A673 (cell line): ENCODE results near the gene HOOK2. TPM values are rescaled to one million over a fixed set of nuclear protein-coding genes. Genes with fewer than 3 reads are reported as not detected.
"Not testable (repeated sequence)": the region's sequence is repeated elsewhere in the genome, so short reads cannot be mapped to it uniquely, and the experiment has no call there.

Source experiments
- BruUV-seq: library from RNA; stranded (reverse); fragments of 400-500 nt; replicated peaks from 2 replicates; lab custom pipeline; 2021; lab: Mats Ljungman, UMichigan
- CTCF ChIA-PET: fragments of 300-600 bp; sonication (Branson Sonifier 250); formaldehyde crosslinking; loops from one replicate; lab custom pipeline; 2022; ENCODE audit warnings: antibody characterized with exemption; lab: Charles Lee
- POLR2A ChIA-PET: fragments of 300-600 bp; sonication (Branson Sonifier 250); formaldehyde crosslinking; loops from one replicate; lab custom pipeline; 2022; ENCODE audit warnings: antibody characterized with exemption; ENCODE audit not compliant: low non-redundant PET; lab: Charles Lee
- DNase-seq: peaks from one replicate; pipeline ENCODE4 v3.0.0-alpha.2; 2015; ENCODE audit warnings: low spot score
- H3K27ac ChIP-seq: fragments of 200-600 bp; sonication (generic); 2 replicates; pipeline ENCODE4 v1.5.1; 2016; ENCODE audit warnings: mixed run types, low read depth, mild to moderate bottlenecking, mixed read lengths, antibody characterized with exemption, low read length; ENCODE audit not compliant: poor library complexity, severe bottlenecking
- H3K27me3 ChIP-seq: fragments of 200-600 bp; sonication (generic); replicated peaks from 2 replicates; pipeline ENCODE4 v1.6.1; 2017; ENCODE audit warnings: mixed run types, low read depth, mild to moderate bottlenecking, mixed read lengths, antibody characterized with exemption, low read length; ENCODE audit not compliant: insufficient read depth, poor library complexity
- H3K36me3 ChIP-seq: fragments of 200-600 bp; sonication (generic); 2 replicates; pipeline ENCODE4 v1.6.1; 2016; ENCODE audit warnings: mixed run types, mild to moderate bottlenecking, mixed read lengths, antibody characterized with exemption, low read length; ENCODE audit not compliant: insufficient read depth, poor library complexity, severe bottlenecking
- H3K4me1 ChIP-seq: fragments of 200-600 bp; sonication (generic); 2 replicates; pipeline ENCODE4 v1.6.1; 2017; ENCODE audit warnings: mixed run types, mild to moderate bottlenecking, mixed read lengths, antibody characterized with exemption, low read length; ENCODE audit not compliant: insufficient read depth, poor library complexity, severe bottlenecking
- H3K4me3 ChIP-seq: fragments of 200-600 bp; sonication (generic); 2 replicates; pipeline ENCODE4 v1.5.1; 2016; ENCODE audit warnings: low read depth, mixed run types, mild to moderate bottlenecking, mixed read lengths, low read length; ENCODE audit not compliant: poor library complexity, severe bottlenecking
- H3K9me3 ChIP-seq: fragments of 200-600 bp; sonication (generic); 2 replicates; pipeline ENCODE4 v1.6.1; 2016; ENCODE audit warnings: mixed run types, low read depth, mild to moderate bottlenecking, mixed read lengths, antibody characterized with exemption, low read length; ENCODE audit not compliant: poor library complexity, severe bottlenecking
- CTCF ChIP-seq: fragments of 300-800, 200-600 bp; sonication (generic); conservative IDR thresholded peaks from 2 replicates; pipeline ENCODE4 v1.5.1; 2017; ENCODE audit warnings: low read depth, mild to moderate bottlenecking, antibody characterized with exemption, low read length, moderate library complexity, mixed read lengths
- EZH2 ChIP-seq: fragments of 200-600 bp; sonication (generic); IDR thresholded peaks from 2 replicates; pipeline ENCODE4 v1.6.1; 2017; ENCODE audit warnings: borderline replicate concordance, low read depth, mild to moderate bottlenecking, mixed read lengths, antibody characterized with exemption, low read length; ENCODE audit not compliant: poor library complexity, severe bottlenecking
- intact Hi-C: fragments of 100-400 bp; cut with micrococcal nuclease; formaldehyde crosslinking; loops from one replicate; pipeline ENCODE4 v1.10.0; 2022; ENCODE audit not compliant: unreplicated experiment
- total RNA-seq: library from RNA; stranded (reverse); gene quantifications from 2 replicates; pipeline ENCODE4 v1.2.3, GENCODE V29; 2021

Gene HOOK2
- total RNA-seq, 1 experiment from 2014 or later, result 25.8 TPM

- ChIA-PET CTCF (interaction anchor here (0.7 kb wide), 2 partner anchors 33 to 122 kb away, joined by 3 read pairs; no protein-coding TSS in a partner anchor), POLR2A (no interaction called here)
- no peak overlapping the region for H3K27ac ChIP-seq
- no peaks in the 10 kb centered on the region for H3K27me3 ChIP-seq
- DNase-seq, result no peak
- no peak overlapping the region for H3K4me3 ChIP-seq
- H3K9me3 ChIP-seq, result no peaks in the 10 kb centered on the region
- H3K4me1 ChIP-seq, result peaks cover 2% of the 10 kb centered on the region
- BruUV-seq, result no TSS peak
- H3K36me3 ChIP-seq, result peaks cover 45% of the 10 kb centered on the region
- intact Hi-C loops, result no loop called here
- TF ChIP-seq EZH2 (no peak), CTCF (no peak)
These were observed 47.5 kb downstream of the HOOK2 start for GRCh38 chr19:12727745-12728433.

DNA sequence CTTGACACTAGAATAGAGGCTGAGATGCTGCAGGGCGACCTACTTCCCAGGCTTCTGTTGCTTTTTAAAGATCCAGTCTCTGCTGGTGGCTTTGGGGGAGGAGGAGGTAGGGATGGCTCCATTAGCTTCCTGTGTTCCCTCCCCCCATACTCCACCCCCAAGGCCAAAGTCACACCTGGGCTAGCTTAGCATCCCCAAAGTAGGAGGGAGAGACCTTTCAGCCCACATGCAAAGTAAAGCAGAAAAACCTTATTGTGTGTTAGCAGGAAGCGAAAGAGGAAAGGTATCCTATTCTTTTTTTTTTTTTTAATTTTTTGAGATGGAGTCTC is 48.4 kb downstream of the HOOK2 start:
- Histone ChIP-seq H3K4me3 (no peak overlapping the region), H3K4me1 (no peaks in the 10 kb centered on the region), H3K36me3 (peaks cover 41% of the 10 kb centered on the region), H3K9me3 (no peaks in the 10 kb centered on the region), H3K27me3 (no peaks in the 10 kb centered on the region), H3K27ac (no peak overlapping the region)
- DNase-seq, result no peak
- CTCF ChIA-PET, result interaction anchor here (0.7 kb wide), 1 partner anchor 123 kb away, joined by 3 read pairs; no protein-coding TSS in a partner anchor
- no TSS peak for BruUV-seq
- no peak for TF ChIP-seq EZH2
- no peak for TF ChIP-seq CTCF
- POLR2A ChIA-PET, result no interaction called here
- intact Hi-C loops, result no loop called here

DNA sequence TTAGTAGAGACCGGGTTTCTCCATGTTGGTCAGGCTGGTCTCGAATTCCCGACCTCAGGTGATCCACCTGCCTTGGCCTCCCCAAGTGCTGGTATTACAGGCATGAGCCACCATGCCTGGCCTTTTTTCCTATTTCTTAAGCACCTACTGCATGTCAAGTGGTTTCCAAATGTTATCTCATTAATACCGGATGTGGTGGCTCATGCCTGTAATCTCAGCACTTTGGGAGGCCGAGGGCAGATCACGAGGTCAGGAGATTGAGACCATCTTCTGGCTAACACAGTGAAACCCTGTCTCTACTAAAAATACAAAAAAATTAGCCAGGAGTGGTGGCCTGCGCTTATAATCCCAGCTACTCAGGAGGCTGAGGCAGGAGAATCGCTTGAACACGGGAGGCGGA is 49.7 kb downstream of the HOOK2 start:
- H3K4me3 ChIP-seq, H3K4me1 ChIP-seq, H3K27ac ChIP-seq, H3K9me3 ChIP-seq, intact Hi-C loops, POLR2A ChIA-PET, H3K27me3 ChIP-seq, BruUV-seq, DNase-seq: not testable (repeated sequence)
- CTCF ChIA-PET, result interaction anchor here (0.7 kb wide), 1 partner anchor 41 kb away, joined by 5 read pairs; no protein-coding TSS in a partner anchor
- H3K36me3 ChIP-seq, result peaks cover 29% of the 10 kb centered on the region
